ENCODE data around the gene PLEKHA8. TPM values are rescaled to one million over a fixed set of nuclear protein-coding genes. Genes with fewer than 3 reads are reported as not detected.
A peak's percentile ranks its signal among the peaks of the same experiment; 100 is the strongest.

Gene PLEKHA8
- total RNA-seq, 2 experiments from 2014 or later, result 11.0 to 31.7 TPM

GRCh38 chr7:30026229-30027064, 1.8 kb upstream of the PLEKHA8 start, which contains the start of gene FKBP14:
Gene FKBP14, minus strand, starts transcription at chr7:30026702. Its CDS starts 194 bp downstream, at chr7:30026508.
- H3K79me2 ChIP-seq (ENCODE audit: insufficient read depth, low read depth, low read length), result peaks cover 55% of the 10 kb centered on the region
- no peaks in the 10 kb centered on the region for H4K20me1 ChIP-seq (ENCODE audit: insufficient read depth, low read length)
- DNase-seq (ENCODE audit: low spot score), result peak; percentile 99
- TF ChIP-seq EZH2phosphoT487 (IDR thresholded peaks at IDR 0.05; ENCODE audit: borderline replicate concordance, low read depth, low read length), result no peak
- TF ChIP-seq, protein P1, sequence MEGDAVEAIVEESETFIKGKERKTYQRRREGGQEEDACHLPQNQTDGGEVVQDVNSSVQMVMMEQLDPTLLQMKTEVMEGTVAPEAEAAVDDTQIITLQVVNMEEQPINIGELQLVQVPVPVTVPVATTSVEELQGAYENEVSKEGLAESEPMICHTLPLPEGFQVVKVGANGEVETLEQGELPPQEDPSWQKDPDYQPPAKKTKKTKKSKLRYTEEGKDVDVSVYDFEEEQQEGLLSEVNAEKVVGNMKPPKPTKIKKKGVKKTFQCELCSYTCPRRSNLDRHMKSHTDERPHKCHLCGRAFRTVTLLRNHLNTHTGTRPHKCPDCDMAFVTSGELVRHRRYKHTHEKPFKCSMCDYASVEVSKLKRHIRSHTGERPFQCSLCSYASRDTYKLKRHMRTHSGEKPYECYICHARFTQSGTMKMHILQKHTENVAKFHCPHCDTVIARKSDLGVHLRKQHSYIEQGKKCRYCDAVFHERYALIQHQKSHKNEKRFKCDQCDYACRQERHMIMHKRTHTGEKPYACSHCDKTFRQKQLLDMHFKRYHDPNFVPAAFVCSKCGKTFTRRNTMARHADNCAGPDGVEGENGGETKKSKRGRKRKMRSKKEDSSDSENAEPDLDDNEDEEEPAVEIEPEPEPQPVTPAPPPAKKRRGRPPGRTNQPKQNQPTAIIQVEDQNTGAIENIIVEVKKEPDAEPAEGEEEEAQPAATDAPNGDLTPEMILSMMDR (conservative IDR thresholded peaks at IDR 0.05; ENCODE audit: low read length), result no peak
- peak within 1 kb of the TSS; percentile 84 for H2AFZ ChIP-seq (ENCODE audit: low read length)
- peak within 1 kb of the TSS; percentile 81 for H3K4me3 ChIP-seq (ENCODE audit: low read depth, low read length, poor library complexity, severe bottlenecking)
- peaks cover 45% of the 10 kb centered on the region for H3K4me1 ChIP-seq (ENCODE audit: insufficient read depth, low read length, poor library complexity, severe bottlenecking)
- TSS peak; percentile 87 for BruUV-seq (replicated peaks)
- ChIA-PET CTCF (ENCODE audit: unreplicated experiment) (no interaction called here), POLR2A (interaction anchor here (0.5 to 1.3 kb wide), 6 partner anchors 9 to 56 kb away, joined by 3 to 5 read pairs (median 4); no protein-coding TSS in a partner anchor)
- H3K36me3 ChIP-seq (ENCODE audit: insufficient read depth, low read length), result peaks cover 15% of the 10 kb centered on the region
- H3K27ac ChIP-seq (ENCODE audit: low read depth, low read length, poor library complexity, severe bottlenecking), result peak within 1 kb of the TSS; percentile 69
- no peaks in the 10 kb centered on the region for H3K9me3 ChIP-seq (ENCODE audit: low read length)
- intact Hi-C loops (cut with micrococcal nuclease; ENCODE audit: unreplicated experiment), result loop anchor here (1.0 to 5.0 kb wide), 2 partner anchors 38 to 91 kb away; no protein-coding TSS in a partner anchor
- H3K4me2 ChIP-seq (ENCODE audit: low read length), result peak within 1 kb of the TSS; percentile 98
- H3K9me2 ChIP-seq (ENCODE audit: insufficient read depth, low read length), result no peaks in the 10 kb centered on the region

- Histone ChIP-seq H3K36me3 (ENCODE audit: insufficient read depth, low read length) (peaks cover 9% of the 10 kb centered on the region; the same call in 1 of the 2 replicates), H3K27ac (ENCODE audit: low read depth, low read length, poor library complexity, severe bottlenecking) (peak overlapping the region; percentile 69), H2AFZ (ENCODE audit: low read length) (peak overlapping the region; percentile 84), H3K4me2 (ENCODE audit: low read length) (peak overlapping the region; percentile 98), H3K4me3 (ENCODE audit: low read depth, low read length, poor library complexity, severe bottlenecking) (peak overlapping the region; percentile 81), H3K79me2 (ENCODE audit: insufficient read depth, low read depth, low read length) (peaks cover 61% of the 10 kb centered on the region), H3K9me2 (ENCODE audit: insufficient read depth, low read length) (no peaks in the 10 kb centered on the region), H4K20me1 (ENCODE audit: insufficient read depth, low read length) (no peaks in the 10 kb centered on the region), H3K4me1 (ENCODE audit: insufficient read depth, low read length, poor library complexity, severe bottlenecking) (peaks cover 51% of the 10 kb centered on the region), H3K9me3 (ENCODE audit: low read length) (no peaks in the 10 kb centered on the region)
- BruUV-seq (replicated peaks), result no TSS peak
- peak; percentile 61 for DNase-seq (ENCODE audit: low spot score)
- TF ChIP-seq, protein P1 (conservative IDR thresholded peaks at IDR 0.05; ENCODE audit: low read length), result no peak
- TF ChIP-seq EZH2phosphoT487 (IDR thresholded peaks at IDR 0.05; ENCODE audit: borderline replicate concordance, low read depth, low read length), result no peak
- CTCF ChIA-PET (ENCODE audit: unreplicated experiment), result no interaction called here
- intact Hi-C loops (cut with micrococcal nuclease; ENCODE audit: unreplicated experiment), result loop anchor here (5.0 kb wide), 1 partner anchor 90 kb away; no protein-coding TSS in a partner anchor
- POLR2A ChIA-PET, result interaction anchor here (0.6 to 1.5 kb wide), 7 partner anchors 8 to 56 kb away, joined by 3 to 6 read pairs (median 4); no protein-coding TSS in a partner anchor
Observed at GRCh38 chr7:30027065-30027456, 1.2 kb upstream of the PLEKHA8 start.
